ENCODE data around the gene IQSEC3. TPM values are rescaled to one million over a fixed set of nuclear protein-coding genes. Genes with fewer than 3 reads are reported as not detected.

IQSEC3 gene
- total RNA-seq, 2 donors from 2014 or later: 3.2 to 3.6 TPM

DNA sequence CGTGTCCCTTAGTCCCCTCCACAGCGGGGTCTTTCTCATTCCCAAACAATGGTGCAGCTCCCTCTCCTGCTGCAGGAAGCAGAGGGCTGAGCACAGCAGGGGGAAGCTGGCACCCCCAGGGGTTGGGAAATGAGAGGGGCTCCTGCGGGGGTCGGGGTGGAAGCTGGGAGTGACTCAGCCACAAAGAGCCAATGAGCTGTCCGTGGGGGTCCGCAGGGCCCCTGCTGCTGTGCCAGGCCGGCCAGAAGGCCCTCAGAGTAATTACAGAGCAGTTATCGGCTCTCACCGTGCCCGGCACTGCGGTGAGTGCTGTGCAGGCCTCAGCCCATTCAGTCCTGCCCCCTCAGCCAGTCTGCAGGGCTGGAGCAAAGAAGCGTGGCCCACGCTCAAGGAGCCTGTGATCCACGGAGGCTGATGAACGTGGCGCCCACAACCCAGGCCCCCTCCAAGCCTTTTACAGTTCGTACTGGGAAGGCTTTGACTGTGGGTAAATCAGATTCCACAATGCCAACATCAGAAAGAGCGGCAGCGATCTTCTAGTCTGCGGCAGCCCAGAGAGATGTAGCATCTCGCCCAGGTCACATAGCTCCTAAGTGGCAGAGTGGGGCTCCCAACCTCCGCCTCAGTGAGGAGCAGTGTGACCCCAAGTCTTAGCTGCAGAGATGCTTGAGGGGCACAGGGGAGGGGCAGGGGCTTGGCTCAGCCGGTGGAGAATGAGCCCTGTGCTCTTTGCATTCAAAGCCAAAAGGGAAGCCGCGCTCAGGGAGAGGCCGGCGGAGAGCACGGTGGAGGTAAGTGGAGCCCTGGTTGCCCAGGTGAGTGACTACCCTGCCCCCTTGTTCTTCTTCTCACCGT lies 104.0 kb downstream of the IQSEC3 start:
- DNase-seq (ENCODE audit: low spot score): no peak
- intact Hi-C loops (cut with DNase I): no loop called here

- no peak for DNase-seq (ENCODE audit: low spot score)
- intact Hi-C loops (cut with DNase I): no loop called here
Measured at GRCh38 chr12:171276-171675, 104.7 kb downstream of the IQSEC3 start.

DNA sequence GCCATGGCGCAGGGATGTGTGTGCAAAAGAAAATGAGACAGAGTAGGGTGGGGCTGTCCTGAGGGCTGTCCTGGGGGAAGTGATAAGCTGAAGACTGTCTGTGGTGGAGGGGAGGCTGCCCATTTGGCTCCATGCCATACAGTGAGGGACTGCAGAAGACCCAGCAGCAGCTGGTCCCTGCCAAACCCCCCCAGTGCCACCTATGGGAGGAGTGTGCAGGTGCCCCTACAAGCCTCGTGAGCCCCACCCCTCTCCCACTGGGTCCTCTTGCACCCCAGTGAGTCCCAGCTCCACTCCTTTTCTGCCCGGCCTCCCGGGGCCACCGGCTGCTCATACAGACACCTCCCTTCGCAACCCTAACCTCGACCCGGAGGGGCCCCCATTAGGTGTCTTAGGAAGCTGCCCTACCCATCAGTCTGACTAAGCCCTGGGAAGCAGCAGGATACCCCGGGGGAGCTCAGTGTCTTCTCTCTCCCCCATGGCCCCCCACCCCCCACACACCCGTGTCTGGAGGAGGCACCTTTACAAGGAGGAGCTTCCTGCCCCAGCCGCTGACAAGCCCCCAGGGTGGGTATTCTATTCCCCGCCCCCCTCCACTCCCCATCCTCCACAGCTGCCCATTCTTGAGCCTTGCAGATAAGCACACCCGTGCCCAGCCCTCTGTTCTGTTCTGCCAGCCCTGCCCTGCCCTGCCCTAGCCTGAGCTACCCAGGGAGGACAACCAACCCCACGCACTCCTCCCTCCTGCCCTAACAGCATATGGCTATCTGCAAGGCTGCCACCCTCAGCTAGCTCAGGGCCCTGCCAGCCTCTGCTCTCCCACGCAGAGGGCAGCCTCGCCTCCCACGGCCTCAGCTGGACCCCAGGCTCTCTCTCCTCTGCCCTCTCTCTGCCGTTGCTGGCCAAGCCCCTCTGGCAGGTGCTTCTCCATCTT lies 105.4 kb downstream of the IQSEC3 start:
- intact Hi-C loops (cut with DNase I): no loop called here

GRCh38 chr12:172732-173161 lies 106.2 kb downstream of the IQSEC3 start:
- DNase-seq (ENCODE audit: low spot score): no peak
- intact Hi-C loops (cut with DNase I): no loop called here

More for the DNA sequence above, 105.4 kb downstream of the IQSEC3 start:
- no peak for DNase-seq (ENCODE audit: low spot score)

DNA sequence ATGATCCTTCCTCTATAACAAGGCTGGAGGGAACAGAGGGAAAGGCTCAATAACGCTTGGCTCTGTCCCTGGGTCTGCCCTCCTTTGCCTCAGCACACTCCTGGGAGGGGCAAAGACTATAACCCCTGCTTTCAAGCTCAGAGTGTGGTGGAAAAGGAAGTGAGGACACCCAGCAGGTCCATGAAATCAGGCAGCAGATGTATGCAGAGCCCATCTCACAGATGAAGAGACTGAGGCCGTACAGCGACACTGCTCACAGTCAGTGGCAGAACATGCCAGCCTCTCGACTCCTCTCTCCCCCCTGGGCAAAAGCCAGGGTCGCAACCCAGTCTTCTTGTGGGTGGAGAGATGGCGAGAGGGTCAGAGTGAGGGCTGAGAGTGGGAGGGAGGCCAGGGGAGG lies 107.6 kb downstream of the IQSEC3 start:
- DNase-seq (ENCODE audit: low spot score): no peak
- intact Hi-C loops (cut with DNase I): no loop called here

DNA sequence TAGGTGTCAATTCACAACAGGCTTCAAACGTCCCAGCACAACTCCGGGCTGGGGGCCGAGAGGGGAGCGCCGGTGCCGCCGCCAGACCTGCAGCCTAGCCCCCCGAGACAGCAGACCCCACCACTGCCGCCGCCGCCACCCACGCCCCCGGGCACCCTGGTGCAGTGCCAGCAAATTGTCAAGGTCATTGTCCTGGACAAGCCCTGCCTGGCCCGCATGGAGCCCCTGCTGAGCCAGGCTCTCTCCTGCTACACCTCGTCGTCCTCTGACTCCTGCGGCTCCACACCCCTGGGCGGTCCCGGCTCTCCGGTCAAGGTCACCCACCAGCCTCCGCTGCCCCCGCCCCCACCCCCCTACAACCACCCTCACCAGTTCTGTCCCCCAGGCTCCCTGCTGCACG lies 108.0 kb downstream of the IQSEC3 start:
- intact Hi-C loops (cut with DNase I): no loop called here
- DNase-seq (ENCODE audit: low spot score): no peak

DNA sequence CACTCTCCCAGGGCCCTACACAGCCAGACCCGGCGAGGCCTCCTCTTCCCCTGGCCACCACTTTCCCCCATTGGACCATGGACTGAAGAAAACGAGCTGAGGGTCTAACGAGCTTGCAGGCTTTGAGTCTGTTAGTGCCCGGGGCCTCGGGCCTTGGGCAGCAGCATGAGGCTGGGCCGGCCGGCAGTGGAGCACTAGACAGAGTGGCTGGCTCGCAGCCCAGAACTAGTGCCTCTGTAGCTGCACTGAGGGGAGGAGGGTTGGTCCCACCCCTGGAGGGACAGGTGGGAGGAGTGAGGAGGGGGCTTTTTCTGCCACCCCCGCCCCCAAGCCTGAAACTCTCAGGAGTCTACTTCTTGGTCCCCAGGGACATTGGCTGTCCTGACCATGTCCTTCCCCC lies 108.7 kb downstream of the IQSEC3 start:
- intact Hi-C loops (cut with DNase I): no loop called here
- DNase-seq (ENCODE audit: low spot score): no peak

GRCh38 chr12:175759-176158 lies 109.2 kb downstream of the IQSEC3 start:
- intact Hi-C loops (cut with DNase I): no loop called here
- DNase-seq (ENCODE audit: low spot score): no peak

DNA sequence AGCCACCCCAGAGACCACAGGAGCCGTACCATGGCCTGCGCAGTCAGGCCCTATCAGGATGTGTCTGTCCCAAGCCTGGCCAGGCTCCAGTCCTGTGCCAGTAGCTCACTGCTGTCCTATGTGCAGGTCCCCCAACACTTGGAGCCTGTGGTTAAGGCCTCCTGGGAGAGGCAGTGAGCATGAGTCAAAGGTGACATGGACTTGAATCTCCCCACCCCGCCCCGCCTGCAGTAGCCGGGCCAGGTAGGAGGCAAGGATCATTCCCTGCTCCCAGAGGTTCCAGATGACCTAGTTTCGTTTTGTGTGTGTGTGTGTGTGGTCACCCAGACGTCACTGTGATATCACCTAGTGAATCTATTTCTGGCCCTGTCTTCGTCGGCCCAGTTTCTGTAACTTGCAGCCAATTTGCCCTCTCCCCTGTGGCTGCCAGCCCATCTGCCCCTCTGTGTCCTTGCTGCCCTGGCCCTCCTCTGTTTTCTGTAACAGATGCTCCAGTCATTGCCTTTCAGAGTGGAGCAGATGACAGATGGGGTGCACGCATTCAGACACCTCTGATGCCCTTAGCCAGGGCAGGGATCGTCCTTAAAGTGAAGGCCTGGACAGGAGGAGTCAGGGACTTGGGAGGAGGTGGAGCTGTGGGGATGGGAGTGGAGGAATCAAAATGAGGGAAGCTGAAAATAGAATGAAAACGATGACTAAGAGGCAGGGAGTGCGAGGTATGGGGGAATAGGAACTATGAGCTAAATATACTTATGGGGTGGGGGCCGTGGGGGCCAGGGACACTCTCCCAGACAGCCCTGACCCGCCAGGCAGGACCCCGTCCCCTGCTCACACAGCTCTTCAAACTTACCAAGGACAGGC lies 110.0 kb downstream of the IQSEC3 start:
- no peak for DNase-seq (ENCODE audit: low spot score)

DNA sequence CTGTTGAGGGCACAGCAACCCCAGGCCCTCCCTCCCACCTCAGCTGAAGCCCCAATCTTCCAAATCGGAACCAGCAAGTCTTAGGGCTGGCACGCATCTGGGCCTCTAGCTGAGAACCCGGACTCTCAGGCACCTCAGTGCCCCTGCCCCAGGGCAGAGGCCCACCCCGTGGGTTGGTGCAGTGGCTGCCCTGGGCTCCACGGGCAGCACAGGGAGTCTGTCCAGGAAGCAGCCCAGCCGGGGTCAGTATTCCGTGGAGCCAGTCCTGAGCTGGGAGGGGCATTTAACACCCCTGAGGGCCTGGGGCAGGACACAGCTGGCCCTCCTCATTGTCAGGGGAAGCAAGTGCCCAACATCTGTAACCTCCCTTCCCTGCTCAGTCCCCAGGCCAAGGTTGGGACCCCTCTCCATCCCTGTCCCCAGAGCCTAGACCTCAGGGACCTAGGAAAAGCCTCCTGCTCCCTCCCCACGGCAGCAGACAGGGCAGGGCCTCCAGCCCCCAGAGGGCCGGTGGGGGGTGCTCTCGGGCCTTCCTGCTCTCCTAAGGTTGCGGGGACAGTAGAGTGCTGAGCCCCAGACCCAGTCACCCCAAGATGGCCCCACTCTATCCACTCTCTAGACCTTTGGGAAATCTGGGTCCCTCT lies 110.9 kb downstream of the IQSEC3 start:
- intact Hi-C loops (cut with DNase I): no loop called here
- DNase-seq (ENCODE audit: low spot score): no peak

More for the DNA sequence above, 110.0 kb downstream of the IQSEC3 start:
- intact Hi-C loops (cut with DNase I): no loop called here

GRCh38 chr12:177980-178828 lies 111.6 kb downstream of the IQSEC3 start:
- intact Hi-C loops (cut with DNase I): no loop called here
- no peak for DNase-seq (ENCODE audit: low spot score)

DNA sequence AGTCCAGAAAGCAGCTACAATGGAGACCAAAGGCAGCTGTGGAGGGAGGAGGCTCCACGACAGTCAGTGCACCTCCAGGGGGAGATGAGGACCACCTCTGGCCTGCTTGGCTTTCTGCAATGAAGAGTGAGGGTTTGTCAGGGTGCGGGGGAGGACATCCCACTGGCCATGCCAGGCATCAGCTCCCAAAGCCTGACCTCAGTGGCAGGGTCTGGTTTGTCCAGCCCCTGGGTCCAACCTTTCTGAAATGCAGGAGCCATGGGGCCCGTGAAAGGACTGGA lies 112.2 kb downstream of the IQSEC3 start:
- intact Hi-C loops (cut with DNase I): no loop called here

DNA sequence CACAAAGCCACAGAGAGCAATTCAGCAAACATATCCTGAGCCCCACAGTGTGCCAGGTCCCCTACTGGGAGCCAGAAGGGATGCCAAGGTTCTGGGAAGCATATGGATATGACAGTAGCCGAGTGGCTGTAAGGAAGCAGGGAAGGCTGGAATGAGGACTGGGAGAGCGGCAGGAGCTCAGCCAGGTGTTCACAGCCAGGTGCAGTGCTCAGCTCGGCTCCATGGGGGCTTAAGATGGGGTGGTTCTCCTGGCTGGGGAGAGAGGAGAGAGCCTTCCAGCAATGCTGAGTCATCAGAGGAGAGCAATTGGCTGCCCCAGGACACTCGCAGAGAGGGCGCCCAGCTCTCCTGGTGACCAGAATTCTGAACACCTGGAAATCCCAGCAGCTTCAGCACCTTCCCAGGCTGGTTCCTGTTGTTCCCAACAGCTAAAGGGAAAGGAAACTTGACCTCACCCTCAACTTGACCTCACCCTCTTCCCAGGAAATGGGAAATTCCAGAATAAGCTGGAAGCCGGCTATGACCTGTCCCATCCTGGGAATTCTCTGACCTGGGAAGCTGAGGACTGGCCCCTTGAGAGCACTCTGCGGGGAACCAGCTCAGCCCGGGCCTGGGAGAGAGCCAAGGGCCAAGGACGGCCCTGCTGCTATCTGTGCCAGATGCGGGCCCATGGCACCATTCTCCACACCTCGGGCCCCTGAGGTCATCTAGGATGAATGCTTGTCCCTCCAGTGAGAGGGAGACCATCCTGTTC lies 112.7 kb downstream of the IQSEC3 start:
- intact Hi-C loops (cut with DNase I): no loop called here
- no peak for DNase-seq (ENCODE audit: low spot score)

More for the DNA sequence above, 112.2 kb downstream of the IQSEC3 start:
- DNase-seq (ENCODE audit: low spot score): no peak

GRCh38 chr12:179885-180284 lies 113.3 kb downstream of the IQSEC3 start:
- intact Hi-C loops (cut with DNase I): no loop called here
- DNase-seq (ENCODE audit: low spot score): no peak

DNA sequence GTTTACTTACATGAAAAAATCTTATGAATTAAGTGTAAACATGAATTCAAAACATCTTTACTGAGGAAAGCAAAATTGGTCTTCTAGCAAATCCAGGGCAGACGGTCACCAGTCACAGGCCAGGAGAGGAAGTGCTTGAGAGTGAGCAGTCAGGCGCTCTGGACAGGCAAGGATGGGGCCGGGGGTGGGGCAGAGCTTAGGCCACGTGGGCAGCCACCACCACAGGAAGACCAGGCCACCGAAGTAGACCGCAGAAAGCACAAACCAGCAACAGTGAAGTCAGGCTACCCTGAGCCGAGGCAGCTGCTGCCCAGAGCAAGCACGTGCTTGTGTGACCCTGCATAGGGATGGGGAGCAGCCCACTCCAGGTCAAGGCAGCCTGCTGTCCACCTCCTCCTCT lies 113.9 kb downstream of the IQSEC3 start:
- DNase-seq (ENCODE audit: low spot score): no peak
- intact Hi-C loops (cut with DNase I): no loop called here

DNA sequence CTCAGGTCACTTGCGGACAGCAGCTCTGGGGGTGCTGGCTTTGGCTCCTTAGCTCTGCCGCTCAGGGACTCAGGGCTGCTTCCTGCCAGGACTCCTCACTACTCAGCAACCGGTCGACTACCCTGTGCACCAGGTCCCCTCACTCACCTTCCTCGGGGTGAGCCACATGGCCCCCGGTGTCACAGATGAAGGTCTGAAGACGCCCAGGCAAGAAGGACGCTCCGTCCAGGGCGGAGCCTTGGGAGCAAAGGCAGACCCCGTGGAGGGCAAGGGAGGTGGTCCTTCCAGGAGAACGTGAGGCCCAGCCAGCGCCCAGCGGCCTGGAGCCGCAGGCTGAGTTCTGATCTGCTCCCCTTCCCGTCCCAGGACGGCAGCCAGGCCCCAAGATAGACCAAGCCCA lies 115.4 kb downstream of the IQSEC3 start:
- intact Hi-C loops (cut with DNase I): no loop called here
- DNase-seq (ENCODE audit: low spot score): no peak

DNA sequence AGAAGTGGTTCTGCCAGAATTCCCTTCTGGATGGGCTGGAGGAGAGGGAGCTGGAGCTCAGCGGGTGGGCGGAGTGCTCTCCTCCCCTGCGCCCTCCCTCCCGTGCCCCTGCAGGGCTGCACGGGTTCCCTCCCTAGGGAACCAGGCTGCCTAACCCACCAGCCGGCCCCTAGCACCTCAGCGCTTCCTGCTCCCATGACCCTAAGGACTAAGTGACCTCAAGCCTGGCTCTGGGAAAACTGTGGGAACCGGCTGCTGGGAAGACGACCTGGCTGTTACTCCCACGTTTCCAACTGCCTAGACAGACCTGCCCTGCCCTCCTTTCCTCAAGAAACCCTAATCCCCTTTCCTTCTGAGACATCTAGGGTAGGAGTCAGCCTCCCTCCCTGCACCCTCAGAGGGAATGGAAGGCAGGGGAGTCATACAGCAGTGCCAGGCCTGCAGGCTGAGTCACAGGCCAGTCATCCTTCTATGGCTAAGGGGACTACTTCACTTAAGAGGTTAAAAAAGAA lies 115.9 kb downstream of the IQSEC3 start:
- DNase-seq (ENCODE audit: low spot score): no peak
- intact Hi-C loops (cut with DNase I): no loop called here

Measured in posterior vena cava (tissue), 2 donors.